Activated T-helper 17 cell treated with anti-CD3 and anti-CD28 coated beads, Interleukin-2, amount 50 U/mL, for 72 hours (primary cell): ENCODE data around the gene JAK1. TPM values are rescaled to one million over a fixed set of nuclear protein-coding genes. Genes with fewer than 3 reads are reported as not detected.

Experiments
- ATAC-seq: fragments of 150-1000 bp; cut with Tn5 transposase; replicated peaks from 2 replicates; pipeline ENCODE4 v1.10.0; 2021; ENCODE audit warnings: mild to moderate bottlenecking, moderate library complexity
- H3K27ac Mint-ChIP-seq: one replicate; pipeline ENCODE4 v1.8.0; 2022; ENCODE audit warnings: mixed read lengths
- H3K27me3 Mint-ChIP-seq: one replicate; pipeline ENCODE4 v1.8.0; 2022; ENCODE audit warnings: mixed read lengths
- H3K36me3 Mint-ChIP-seq: one replicate; pipeline ENCODE4 v1.8.0; 2022; ENCODE audit warnings: low read depth, mild to moderate bottlenecking, mixed read lengths
- H3K4me1 Mint-ChIP-seq: one replicate; pipeline ENCODE4 v1.8.0; 2022; ENCODE audit warnings: mixed read lengths
- H3K4me3 Mint-ChIP-seq: one replicate; pipeline ENCODE4 v1.8.0; 2022; ENCODE audit warnings: mild to moderate bottlenecking, mixed read lengths
- H3K9me3 Mint-ChIP-seq: one replicate; pipeline ENCODE4 v1.8.0; 2022; ENCODE audit warnings: mixed read lengths
- total RNA-seq, 2 donors: library from RNA; stranded (reverse); gene quantifications; one replicate each; pipeline ENCODE4 v1.2.3, GENCODE V29; 2022

JAK1 gene
- total RNA-seq, 2 donors from 2014 or later: 123 to 142 TPM

GRCh38 chr1:64986903-64987871 lies 20.8 kb upstream of the JAK1 start:
- Mint-ChIP-seq H3K4me3 (no peak overlapping the region), H3K4me1 (no peaks in the 10 kb centered on the region), H3K36me3 (no peaks in the 10 kb centered on the region), H3K27me3 (no peaks in the 10 kb centered on the region), H3K9me3 (no peaks in the 10 kb centered on the region), H3K27ac (no peak overlapping the region)
- ATAC-seq: peak; percentile 58

GRCh38 chr1:64984737-64985136 lies 18.4 kb upstream of the JAK1 start:
- Mint-ChIP-seq H3K36me3 (no peaks in the 10 kb centered on the region), H3K4me1 (peaks cover 7% of the 10 kb centered on the region), H3K9me3 (no peaks in the 10 kb centered on the region), H3K27ac (no peak overlapping the region), H3K4me3 (no peak overlapping the region), H3K27me3 (no peaks in the 10 kb centered on the region)
- no peak for ATAC-seq

GRCh38 chr1:64984106-64984505 lies 17.8 kb upstream of the JAK1 start:
- Mint-ChIP-seq H3K4me1 (peaks cover 7% of the 10 kb centered on the region), H3K36me3 (no peaks in the 10 kb centered on the region), H3K4me3 (no peak overlapping the region), H3K27ac (no peak overlapping the region), H3K9me3 (no peaks in the 10 kb centered on the region), H3K27me3 (no peaks in the 10 kb centered on the region)
- ATAC-seq: no peak

GRCh38 chr1:64983110-64983509 lies 16.8 kb upstream of the JAK1 start:
- no peak for ATAC-seq
- Mint-ChIP-seq H3K27me3 (no peaks in the 10 kb centered on the region), H3K9me3 (no peaks in the 10 kb centered on the region), H3K4me3 (no peak overlapping the region), H3K36me3 (no peaks in the 10 kb centered on the region), H3K27ac (no peak overlapping the region), H3K4me1 (peaks cover 7% of the 10 kb centered on the region)

- H3K27me3 Mint-ChIP-seq: no peaks in the 10 kb centered on the region
- H3K9me3 Mint-ChIP-seq: no peaks in the 10 kb centered on the region
- H3K27ac Mint-ChIP-seq: no peak overlapping the region
- peaks cover 7% of the 10 kb centered on the region for H3K4me1 Mint-ChIP-seq
- no peak for ATAC-seq
- no peaks in the 10 kb centered on the region for H3K36me3 Mint-ChIP-seq
- H3K4me3 Mint-ChIP-seq: no peak overlapping the region
These were observed 15.5 kb upstream of the JAK1 start for GRCh38 chr1:64981601-64982533.

GRCh38 chr1:64980745-64981600 lies 14.6 kb upstream of the JAK1 start:
- H3K9me3 Mint-ChIP-seq: no peaks in the 10 kb centered on the region
- H3K27ac Mint-ChIP-seq: no peak overlapping the region
- no peak overlapping the region for H3K4me3 Mint-ChIP-seq
- peaks cover 7% of the 10 kb centered on the region for H3K4me1 Mint-ChIP-seq
- H3K27me3 Mint-ChIP-seq: no peaks in the 10 kb centered on the region
- ATAC-seq: peak; percentile 89
- no peaks in the 10 kb centered on the region for H3K36me3 Mint-ChIP-seq

- Mint-ChIP-seq H3K9me3 (no peaks in the 10 kb centered on the region), H3K4me3 (no peak overlapping the region), H3K27me3 (no peaks in the 10 kb centered on the region), H3K4me1 (peaks cover 7% of the 10 kb centered on the region), H3K27ac (no peak overlapping the region), H3K36me3 (no peaks in the 10 kb centered on the region)
- ATAC-seq: no peak
These were observed 13.0 kb upstream of the JAK1 start for GRCh38 chr1:64979358-64979757.

GRCh38 chr1:64976361-64976760 lies 10.0 kb upstream of the JAK1 start:
- ATAC-seq: no peak
- Mint-ChIP-seq H3K27ac (peak overlapping the region; percentile 26), H3K9me3 (no peaks in the 10 kb centered on the region), H3K27me3 (no peaks in the 10 kb centered on the region), H3K36me3 (no peaks in the 10 kb centered on the region), H3K4me3 (no peak overlapping the region), H3K4me1 (peaks cover 7% of the 10 kb centered on the region)

GRCh38 chr1:64975740-64976139 lies 9.4 kb upstream of the JAK1 start:
- Mint-ChIP-seq H3K36me3 (no peaks in the 10 kb centered on the region), H3K9me3 (no peaks in the 10 kb centered on the region), H3K4me3 (no peak overlapping the region), H3K27ac (no peak overlapping the region), H3K27me3 (no peaks in the 10 kb centered on the region), H3K4me1 (peaks cover 1% of the 10 kb centered on the region)
- ATAC-seq: no peak

- no peaks in the 10 kb centered on the region for H3K4me1 Mint-ChIP-seq
- no peaks in the 10 kb centered on the region for H3K9me3 Mint-ChIP-seq
- H3K4me3 Mint-ChIP-seq: no peak overlapping the region
- no peaks in the 10 kb centered on the region for H3K27me3 Mint-ChIP-seq
- ATAC-seq: no peak
- no peak overlapping the region for H3K27ac Mint-ChIP-seq
- no peaks in the 10 kb centered on the region for H3K36me3 Mint-ChIP-seq
These were observed 8.8 kb upstream of the JAK1 start for GRCh38 chr1:64975127-64975526.

GRCh38 chr1:64974288-64974825 lies 8.0 kb upstream of the JAK1 start:
- H3K27me3 Mint-ChIP-seq: no peaks in the 10 kb centered on the region
- no peak overlapping the region for H3K27ac Mint-ChIP-seq
- no peaks in the 10 kb centered on the region for H3K4me1 Mint-ChIP-seq
- no peaks in the 10 kb centered on the region for H3K9me3 Mint-ChIP-seq
- no peak overlapping the region for H3K4me3 Mint-ChIP-seq
- no peaks in the 10 kb centered on the region for H3K36me3 Mint-ChIP-seq
- no peak for ATAC-seq

GRCh38 chr1:64973061-64973647 lies 6.8 kb upstream of the JAK1 start:
- H3K27me3 Mint-ChIP-seq: no peaks in the 10 kb centered on the region
- H3K27ac Mint-ChIP-seq: no peak overlapping the region
- no peaks in the 10 kb centered on the region for H3K4me1 Mint-ChIP-seq
- H3K4me3 Mint-ChIP-seq: no peak overlapping the region
- H3K36me3 Mint-ChIP-seq: no peaks in the 10 kb centered on the region
- no peak for ATAC-seq
- no peaks in the 10 kb centered on the region for H3K9me3 Mint-ChIP-seq

- Mint-ChIP-seq H3K4me3 (no peak overlapping the region), H3K9me3 (no peaks in the 10 kb centered on the region), H3K36me3 (peaks cover 22% of the 10 kb centered on the region), H3K27ac (no peak overlapping the region), H3K27me3 (no peaks in the 10 kb centered on the region), H3K4me1 (peaks cover 19% of the 10 kb centered on the region)
- no peak for ATAC-seq
These were observed 3.1 kb upstream of the JAK1 start for GRCh38 chr1:64969305-64970046.
